K562 (cell line): Measurements from ENCODE around the gene LAMTOR4. TPM values are rescaled to one million over a fixed set of nuclear protein-coding genes. Genes with fewer than 3 reads are reported as not detected.

Experiments used
- BMI1 ChIP-seq: fragments of 150-350 bp; IDR thresholded peaks from 2 replicates; pipeline ENCODE4 v1.6.1; 2014; ENCODE audit warnings: low read length
- CHD1 ChIP-seq: fragments of 200-600 bp; sonication (generic); IDR thresholded peaks from one replicate; pipeline ENCODE4 v1.6.1; 2012; ENCODE audit warnings: mild to moderate bottlenecking, moderate library complexity, low read length, inconsistent platforms
- EP400 ChIP-seq: fragments of 450-650 bp; IDR thresholded peaks from 2 replicates; pipeline ENCODE4 v1.6.1; 2017; ENCODE audit warnings: antibody characterized with exemption, mild to moderate bottlenecking, moderate library complexity
- HEY1 ChIP-seq: fragments of 250-450 bp; sonication (Bioruptor Pico); IDR thresholded peaks from 2 replicates; pipeline ENCODE4 v1.5.0; 2020; ENCODE audit warnings: mild to moderate bottlenecking, moderate library complexity, borderline replicate concordance
- ILF3 ChIP-seq: fragments of 450-650 bp; IDR thresholded peaks from 2 replicates; pipeline ENCODE4 v1.6.1; 2018; ENCODE audit warnings: antibody characterized with exemption, mild to moderate bottlenecking, moderate library complexity, borderline replicate concordance
- MCM2 ChIP-seq: fragments of 450-650 bp; IDR thresholded peaks from 2 replicates; pipeline ENCODE4 v1.6.1; 2017; ENCODE audit warnings: low read depth, mild to moderate bottlenecking
- NFRKB ChIP-seq: fragments of 450-650 bp; IDR thresholded peaks from 2 replicates; pipeline ENCODE4 v1.6.1; 2016; ENCODE audit warnings: low read depth
- NFYB ChIP-seq: IDR thresholded peaks from 2 replicates; pipeline ENCODE4 v1.6.1; 2011; ENCODE audit warnings: mild to moderate bottlenecking, moderate library complexity; ENCODE audit not compliant: insufficient read length; ENCODE audit errors: extremely low read depth
- PPARD ChIP-seq: fragments of 250-450 bp; sonication (Bioruptor Pico); IDR thresholded peaks from 2 replicates; pipeline ENCODE4 v1.8.0; 2022; ENCODE audit warnings: inconsistent platforms, mild to moderate bottlenecking, moderate library complexity
- RBBP5 ChIP-seq: fragments of 200-600 bp; sonication (generic); IDR thresholded peaks from 2 replicates; pipeline ENCODE4 v1.6.1; 2012; ENCODE audit warnings: borderline replicate concordance, mild to moderate bottlenecking, low read length, control low read depth, inconsistent platforms; ENCODE audit not compliant: insufficient read depth, poor library complexity, severe bottlenecking
- RBM15 ChIP-seq: fragments of 200-400 bp; formaldehyde crosslinking; IDR thresholded peaks from 2 replicates; pipeline ENCODE4 v1.6.1; 2018; ENCODE audit warnings: mild to moderate bottlenecking, low read length, moderate library complexity; ENCODE audit not compliant: insufficient read depth
- RFX5 ChIP-seq: IDR thresholded peaks from 2 replicates; pipeline ENCODE4 v1.6.1; 2011; ENCODE audit warnings: low read depth, mild to moderate bottlenecking, improper control_type of control experiment, low read length
- TCFL5 ChIP-seq: fragments of 250-450 bp; sonication (Bioruptor Pico); conservative IDR thresholded peaks from 2 replicates; pipeline ENCODE4 v1.6.1; 2021; ENCODE audit warnings: mild to moderate bottlenecking, moderate library complexity, matching md5 sums
- ZC3H4 ChIP-seq: sonication (generic); formaldehyde crosslinking; IDR thresholded peaks from 2 replicates; pipeline ENCODE4 v1.9.0; 2021; ENCODE audit warnings: missing genetic modification reagents, borderline replicate concordance
- ZFPM2 ChIP-seq: fragments of 250-450 bp; sonication (Bioruptor Pico); IDR thresholded peaks from 2 replicates; pipeline ENCODE4 v1.5.1; 2022; ENCODE audit warnings: mild to moderate bottlenecking
- ZNF121 ChIP-seq: sonication (generic); formaldehyde crosslinking; conservative IDR thresholded peaks from 2 replicates; pipeline ENCODE4 v1.8.0; 2022; ENCODE audit warnings: missing genetic modification reagents
- ZNF311 ChIP-seq: fragments of 250-450 bp; sonication (Bioruptor Pico); IDR thresholded peaks from 2 replicates; pipeline ENCODE4 v1.4.0; 2020; ENCODE audit warnings: mild to moderate bottlenecking, moderate library complexity
- ZNF445 ChIP-seq: fragments of 250-450 bp; sonication (Bioruptor Pico); IDR thresholded peaks from 2 replicates; pipeline ENCODE4 v1.4.0; 2020; ENCODE audit warnings: low read depth, mild to moderate bottlenecking, moderate library complexity
- ZSCAN32 ChIP-seq: fragments of 450-650 bp; formaldehyde crosslinking; IDR thresholded peaks from 2 replicates; pipeline ENCODE4 v1.4.0; 2020; ENCODE audit warnings: mild to moderate bottlenecking, moderate library complexity
- polyA plus RNA-seq, 8 experiments: library from polyadenylated mRNA; depleted of rRNA in 4 of 8; stranded (reverse) in 5 of 8; unstranded in 3 of 8; fragments of >200 nt; fragmentation: Nextera tagmentation in 2 of 8; fragmentation: Illumina TruSeq in 1 of 8; extraction: Ambion mirVana in 2 of 8; extraction: Trizol in 1 of 8; gene quantifications; 2 replicates each; pipeline versions ENCODE4 v1.2.1 to v1.2.3, GENCODE V29; 2011 to 2014; ENCODE audit warnings: inconsistent platforms in 1 of 8, missing spikeins in 1 of 8
- total RNA-seq, 7 experiments: library from RNA; depleted of rRNA in 6 of 7; stranded (reverse); fragments of >200 nt in 6 of 7; fragmentation: Illumina TruSeq in 2 of 7; extraction: Trizol in 2 of 7; gene quantifications; 2 replicates each; pipeline versions ENCODE4 v1.2.1 to v1.2.3, GENCODE V29; 2011 to 2021; ENCODE audit warnings: low replicate concordance in 1 of 7
- TF ChIP-seq, protein P1 (sequence below), 3 experiments: fragments of 200-800 bp in 1 of 3; fragments of 250-450 bp in 1 of 3; fragments of 450-650 bp in 1 of 3; sonication (Bioruptor Pico) in 1 of 3; sonication (Bioruptor generic) in 1 of 3; formaldehyde crosslinking in 1 of 3; IDR thresholded peaks; 2 replicates each; pipeline versions ENCODE4 v1.6.1 to v1.8.0; 2016 to 2022; ENCODE audit warnings: mild to moderate bottlenecking in 2 of 3, missing genetic modification characterization in 2 of 3, missing compliant biosample characterization in 1 of 3, moderate library complexity in 1 of 3
- TF ChIP-seq, protein P2 (sequence below): sonication (generic); formaldehyde crosslinking; IDR thresholded peaks from 2 replicates; pipeline ENCODE4 v1.8.1; 2023; ENCODE audit warnings: mild to moderate bottlenecking, missing genetic modification reagents
- TF ChIP-seq, protein P3 (sequence below): fragments of 250-450 bp; sonication (Bioruptor Pico); IDR thresholded peaks from 2 replicates; pipeline ENCODE4 v1.5.0; 2021; ENCODE audit warnings: mild to moderate bottlenecking, borderline replicate concordance

Gene LAMTOR4
- total and polyA plus RNA-seq, 9 of the 15 experiments (the other 6 are each of a cell fraction or from before 2014, with no cell fraction given) = 79.6 to 314 (median 195) TPM

DNA sequence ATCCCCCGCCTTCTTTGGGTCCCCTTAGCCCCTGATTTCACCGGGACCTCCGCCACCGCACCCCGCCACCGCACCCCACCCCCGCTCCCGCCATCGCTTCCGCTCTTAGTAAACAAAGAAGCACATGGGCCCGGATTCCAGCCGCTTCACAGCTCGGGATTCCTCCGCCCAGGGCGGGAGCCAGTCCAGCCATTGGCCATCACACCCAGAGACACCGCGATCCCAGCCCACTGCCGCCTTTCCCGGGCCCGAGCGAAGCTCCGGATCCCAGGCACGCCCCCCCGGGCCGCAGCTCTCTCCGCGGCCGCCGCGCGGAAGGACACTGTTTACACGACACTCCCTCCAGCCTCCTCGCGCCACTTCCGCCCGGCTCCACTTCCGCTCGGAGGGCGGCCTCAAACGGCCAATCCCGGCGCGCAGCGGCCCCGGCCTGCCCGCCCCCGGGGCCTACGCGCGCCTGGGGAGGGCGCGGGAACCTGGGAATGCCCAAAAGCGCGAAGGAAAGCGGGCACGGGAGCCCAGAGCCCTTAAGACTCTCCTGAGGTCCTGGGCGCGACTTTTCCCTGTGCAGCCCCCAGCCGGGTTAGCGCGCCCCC, 48.2 kb upstream of the LAMTOR4 start (continued):
- TF ChIP-seq, protein P1, sequence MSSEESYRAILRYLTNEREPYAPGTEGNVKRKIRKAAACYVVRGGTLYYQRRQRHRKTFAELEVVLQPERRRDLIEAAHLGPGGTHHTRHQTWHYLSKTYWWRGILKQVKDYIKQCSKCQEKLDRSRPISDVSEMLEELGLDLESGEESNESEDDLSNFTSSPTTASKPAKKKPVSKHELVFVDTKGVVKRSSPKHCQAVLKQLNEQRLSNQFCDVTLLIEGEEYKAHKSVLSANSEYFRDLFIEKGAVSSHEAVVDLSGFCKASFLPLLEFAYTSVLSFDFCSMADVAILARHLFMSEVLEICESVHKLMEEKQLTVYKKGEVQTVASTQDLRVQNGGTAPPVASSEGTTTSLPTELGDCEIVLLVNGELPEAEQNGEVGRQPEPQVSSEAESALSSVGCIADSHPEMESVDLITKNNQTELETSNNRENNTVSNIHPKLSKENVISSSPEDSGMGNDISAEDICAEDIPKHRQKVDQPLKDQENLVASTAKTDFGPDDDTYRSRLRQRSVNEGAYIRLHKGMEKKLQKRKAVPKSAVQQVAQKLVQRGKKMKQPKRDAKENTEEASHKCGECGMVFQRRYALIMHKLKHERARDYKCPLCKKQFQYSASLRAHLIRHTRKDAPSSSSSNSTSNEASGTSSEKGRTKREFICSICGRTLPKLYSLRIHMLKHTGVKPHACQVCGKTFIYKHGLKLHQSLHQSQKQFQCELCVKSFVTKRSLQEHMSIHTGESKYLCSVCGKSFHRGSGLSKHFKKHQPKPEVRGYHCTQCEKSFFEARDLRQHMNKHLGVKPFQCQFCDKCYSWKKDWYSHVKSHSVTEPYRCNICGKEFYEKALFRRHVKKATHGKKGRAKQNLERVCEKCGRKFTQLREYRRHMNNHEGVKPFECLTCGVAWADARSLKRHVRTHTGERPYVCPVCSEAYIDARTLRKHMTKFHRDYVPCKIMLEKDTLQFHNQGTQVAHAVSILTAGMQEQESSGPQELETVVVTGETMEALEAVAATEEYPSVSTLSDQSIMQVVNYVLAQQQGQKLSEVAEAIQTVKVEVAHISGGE (CRISPR knock-in tag; IDR thresholded peaks at IDR 0.05) = peak in 2 of 3 experiments; percentile 74 to 90; a peak in 4 of 6 replicates
- TF ChIP-seq ZC3H4 (CRISPR knock-in tag) (no peak), TCFL5 (CRISPR knock-in tag) (no peak), NFRKB (no peak; the same call in 1 of the 2 replicates), RBBP5 (peak; percentile 74), ZNF311 (CRISPR knock-in tag) (no peak), ILF3 (peak; percentile 18; the same call in 1 of the 2 replicates), RBM15 (0 out of 2 replicates have a peak, but pooled peaks have one; percentile 54), PPARD (no peak), CHD1 (no peak), EP400 (peak; percentile 98), ZFPM2 (CRISPR knock-in tag) (no peak), HEY1 (CRISPR knock-in tag) (no peak), MCM2 (no peak), RFX5 (no peak), ZNF121 (CRISPR knock-in tag) (no peak), BMI1 (no peak), ZSCAN32 (CRISPR knock-in tag) (no peak), NFYB (peak; percentile 59), ZNF445 (CRISPR knock-in tag) (no peak)
- TF ChIP-seq, protein P2, sequence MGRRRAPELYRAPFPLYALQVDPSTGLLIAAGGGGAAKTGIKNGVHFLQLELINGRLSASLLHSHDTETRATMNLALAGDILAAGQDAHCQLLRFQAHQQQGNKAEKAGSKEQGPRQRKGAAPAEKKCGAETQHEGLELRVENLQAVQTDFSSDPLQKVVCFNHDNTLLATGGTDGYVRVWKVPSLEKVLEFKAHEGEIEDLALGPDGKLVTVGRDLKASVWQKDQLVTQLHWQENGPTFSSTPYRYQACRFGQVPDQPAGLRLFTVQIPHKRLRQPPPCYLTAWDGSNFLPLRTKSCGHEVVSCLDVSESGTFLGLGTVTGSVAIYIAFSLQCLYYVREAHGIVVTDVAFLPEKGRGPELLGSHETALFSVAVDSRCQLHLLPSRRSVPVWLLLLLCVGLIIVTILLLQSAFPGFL = no peak
- TF ChIP-seq, protein P3, sequence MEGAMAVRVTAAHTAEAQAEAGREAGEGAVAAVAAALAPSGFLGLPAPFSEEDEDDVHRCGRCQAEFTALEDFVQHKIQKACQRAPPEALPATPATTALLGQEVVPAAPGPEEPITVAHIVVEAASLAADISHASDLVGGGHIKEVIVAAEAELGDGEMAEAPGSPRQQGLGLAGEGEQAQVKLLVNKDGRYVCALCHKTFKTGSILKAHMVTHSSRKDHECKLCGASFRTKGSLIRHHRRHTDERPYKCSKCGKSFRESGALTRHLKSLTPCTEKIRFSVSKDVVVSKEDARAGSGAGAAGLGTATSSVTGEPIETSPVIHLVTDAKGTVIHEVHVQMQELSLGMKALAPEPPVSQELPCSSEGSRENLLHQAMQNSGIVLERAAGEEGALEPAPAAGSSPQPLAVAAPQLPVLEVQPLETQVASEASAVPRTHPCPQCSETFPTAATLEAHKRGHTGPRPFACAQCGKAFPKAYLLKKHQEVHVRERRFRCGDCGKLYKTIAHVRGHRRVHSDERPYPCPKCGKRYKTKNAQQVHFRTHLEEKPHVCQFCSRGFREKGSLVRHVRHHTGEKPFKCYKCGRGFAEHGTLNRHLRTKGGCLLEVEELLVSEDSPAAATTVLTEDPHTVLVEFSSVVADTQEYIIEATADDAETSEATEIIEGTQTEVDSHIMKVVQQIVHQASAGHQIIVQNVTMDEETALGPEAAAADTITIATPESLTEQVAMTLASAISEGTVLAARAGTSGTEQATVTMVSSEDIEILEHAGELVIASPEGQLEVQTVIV (CRISPR knock-in tag) = no peak
